RWPE2 (cell line): ENCODE data around the gene EXT2.

ENCODE experiments used
- ATAC-seq: fragments of 200-7000 bp; cut with Tn5 transposase; 3 replicates; pipeline ENCODE4 v1.9.1; 2021; ENCODE audit warnings: low read depth
- DNase-seq: peaks from one replicate; pipeline ENCODE4 v3.0.0-alpha.2; 2020; ENCODE audit warnings: low spot score
- H3K27ac ChIP-seq: fragments of 450-650 bp; 2 replicates; pipeline ENCODE4 v1.5.1; 2017; ENCODE audit warnings: mild to moderate bottlenecking; ENCODE audit not compliant: poor library complexity, severe bottlenecking
- H3K27me3 ChIP-seq: fragments of 250-450 bp; sonication (Bioruptor Pico); 2 replicates; pipeline ENCODE4 v1.5.1; 2021; ENCODE audit warnings: mild to moderate bottlenecking, moderate library complexity; ENCODE audit not compliant: insufficient read depth, poor library complexity, severe bottlenecking
- H3K36me3 ChIP-seq: fragments of 250-450 bp; sonication (Bioruptor Pico); 2 replicates; pipeline ENCODE4 v1.5.1; 2020; ENCODE audit warnings: low read depth, mild to moderate bottlenecking, moderate library complexity
- H3K4me1 ChIP-seq: fragments of 250-450 bp; sonication (Bioruptor Pico); 2 replicates; pipeline ENCODE4 v1.5.1; 2021; ENCODE audit warnings: mild to moderate bottlenecking, moderate library complexity; ENCODE audit not compliant: insufficient read depth, poor library complexity, severe bottlenecking
- H3K4me3 ChIP-seq: fragments of 250-450 bp; sonication (Bioruptor Pico); 2 replicates; pipeline ENCODE4 v1.5.1; 2021; ENCODE audit warnings: mild to moderate bottlenecking, moderate library complexity; ENCODE audit not compliant: severe bottlenecking
- H3K9me3 ChIP-seq: fragments of 250-450 bp; sonication (Bioruptor Pico); 2 replicates; pipeline ENCODE4 v1.5.1; 2021; ENCODE audit warnings: mild to moderate bottlenecking, moderate library complexity; ENCODE audit not compliant: severe bottlenecking
- CTCF ChIP-seq: fragments of 450-650 bp; IDR thresholded peaks from one replicate; pipeline ENCODE4 v1.5.1; 2017; ENCODE audit warnings: mild to moderate bottlenecking, moderate library complexity; ENCODE audit not compliant: poor library complexity, severe bottlenecking

The EXT2 gene

DNA sequence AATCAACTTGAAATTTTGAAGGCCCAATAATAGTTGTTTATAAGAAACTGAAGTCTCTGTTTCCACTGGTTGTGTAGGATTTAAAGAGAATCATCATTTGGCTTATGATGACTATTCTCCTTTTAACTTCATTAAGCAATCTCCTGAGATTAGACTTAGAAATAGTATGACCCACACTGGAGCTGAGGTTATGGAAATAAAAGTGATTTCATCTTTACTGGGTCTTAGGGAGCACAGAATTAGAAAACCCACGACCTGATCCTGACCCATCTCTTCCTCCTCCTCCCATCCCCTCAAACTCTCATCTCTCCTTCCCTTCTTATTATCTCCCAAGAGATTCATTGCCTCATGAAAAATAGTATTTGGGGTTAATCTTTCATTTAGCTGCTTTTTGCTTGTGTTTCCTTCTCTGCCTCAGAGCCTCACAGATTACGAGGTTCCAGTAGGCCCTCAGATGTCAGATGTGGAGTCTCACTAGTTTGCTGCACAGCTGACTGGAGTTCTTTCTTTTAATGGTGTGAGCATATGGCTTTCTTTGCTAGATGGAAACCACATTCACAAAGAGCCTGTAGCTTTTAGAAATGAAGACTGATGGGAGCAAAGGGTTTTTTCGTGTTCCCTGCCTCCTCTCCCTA lies 129.5 kb downstream of the EXT2 start:
- no peaks in the 10 kb centered on the region for H3K4me1 ChIP-seq
- H3K27me3 ChIP-seq, result no peaks in the 10 kb centered on the region
- H3K4me3 ChIP-seq, result no peak overlapping the region
- no peak overlapping the region for H3K27ac ChIP-seq
- ATAC-seq (no peak), DNase-seq (no peak)
- no peaks in the 10 kb centered on the region for H3K9me3 ChIP-seq
- no peaks in the 10 kb centered on the region for H3K36me3 ChIP-seq
- TF ChIP-seq CTCF, result no peak

DNA sequence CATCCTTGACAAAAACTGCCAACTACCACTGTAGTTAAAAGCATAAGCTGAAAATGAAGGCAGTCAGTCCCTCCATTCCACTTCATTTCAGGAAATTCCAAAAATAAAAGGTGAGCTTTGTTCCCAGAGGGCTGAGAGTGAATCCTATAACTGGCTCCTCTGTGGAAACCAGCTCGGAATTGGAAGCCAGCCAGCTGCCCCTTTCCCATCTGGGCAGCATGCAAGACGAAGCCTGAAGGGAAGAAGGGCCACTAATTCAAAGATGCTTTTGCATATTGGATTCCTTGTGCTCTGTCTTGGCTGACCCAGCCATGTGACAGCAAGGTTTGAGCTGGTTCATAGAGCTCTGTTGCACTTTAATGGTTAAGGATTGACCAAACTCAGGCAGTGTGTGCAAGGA lies 131.0 kb downstream of the EXT2 start:
- H3K9me3 ChIP-seq, result no peaks in the 10 kb centered on the region
- no peaks in the 10 kb centered on the region for H3K27me3 ChIP-seq
- ATAC-seq, result no peak
- H3K27ac ChIP-seq, result no peak overlapping the region
- DNase-seq, result no peak
- H3K4me1 ChIP-seq, result no peaks in the 10 kb centered on the region
- no peak for TF ChIP-seq CTCF
- no peaks in the 10 kb centered on the region for H3K36me3 ChIP-seq
- H3K4me3 ChIP-seq, result no peak overlapping the region

DNA sequence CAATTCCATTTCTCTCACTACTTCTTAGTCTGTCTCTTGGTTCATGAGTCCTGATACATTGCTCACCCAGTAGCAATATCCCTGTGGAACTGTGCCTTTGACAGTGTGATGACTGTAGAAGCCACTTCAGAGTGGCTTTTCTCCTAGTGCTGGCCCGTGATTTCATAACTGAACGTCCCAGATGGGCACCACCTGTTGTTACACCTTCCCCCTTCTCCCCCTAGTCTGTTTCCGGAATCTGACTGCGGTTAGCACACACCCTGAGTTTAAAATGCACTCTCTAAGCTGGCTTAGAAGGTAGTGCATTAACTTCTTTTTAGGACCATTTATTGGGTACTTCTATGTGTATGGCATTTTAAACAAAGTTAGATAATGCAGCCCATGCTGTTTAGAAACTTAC lies 131.5 kb downstream of the EXT2 start:
- no peak for TF ChIP-seq CTCF
- ATAC-seq (no peak), DNase-seq (no peak)
- no peaks in the 10 kb centered on the region for H3K4me1 ChIP-seq
- no peak overlapping the region for H3K4me3 ChIP-seq
- H3K27me3 ChIP-seq, result no peaks in the 10 kb centered on the region
- no peaks in the 10 kb centered on the region for H3K9me3 ChIP-seq
- H3K36me3 ChIP-seq, result no peaks in the 10 kb centered on the region
- no peak overlapping the region for H3K27ac ChIP-seq

DNA sequence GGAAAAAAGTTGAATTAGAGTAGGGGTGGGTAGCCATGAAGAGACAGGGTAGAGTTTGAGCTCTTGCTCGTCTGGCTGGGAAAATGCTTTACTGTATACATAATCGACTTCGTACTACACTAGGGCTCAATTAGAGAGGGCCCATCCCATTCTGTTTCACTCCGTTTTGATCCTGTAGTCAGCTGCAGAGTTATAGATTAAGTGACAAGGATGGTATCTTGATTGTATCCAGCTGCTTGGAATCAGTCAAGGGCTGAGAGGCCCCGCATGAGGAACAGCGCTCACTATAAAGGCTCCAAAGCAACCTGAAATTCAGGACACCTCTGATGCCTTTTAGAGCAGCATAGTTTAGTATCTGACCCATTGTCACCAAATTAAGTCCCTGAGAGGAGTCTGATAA lies 132.9 kb downstream of the EXT2 start:
- no peak overlapping the region for H3K27ac ChIP-seq
- ATAC-seq (no peak), DNase-seq (no peak)
- H3K4me1 ChIP-seq, result no peaks in the 10 kb centered on the region
- no peaks in the 10 kb centered on the region for H3K27me3 ChIP-seq
- no peaks in the 10 kb centered on the region for H3K9me3 ChIP-seq
- H3K4me3 ChIP-seq, result no peak overlapping the region
- peaks cover 9% of the 10 kb centered on the region; the same call in 1 of the 2 replicates for H3K36me3 ChIP-seq
- no peak for TF ChIP-seq CTCF

DNA sequence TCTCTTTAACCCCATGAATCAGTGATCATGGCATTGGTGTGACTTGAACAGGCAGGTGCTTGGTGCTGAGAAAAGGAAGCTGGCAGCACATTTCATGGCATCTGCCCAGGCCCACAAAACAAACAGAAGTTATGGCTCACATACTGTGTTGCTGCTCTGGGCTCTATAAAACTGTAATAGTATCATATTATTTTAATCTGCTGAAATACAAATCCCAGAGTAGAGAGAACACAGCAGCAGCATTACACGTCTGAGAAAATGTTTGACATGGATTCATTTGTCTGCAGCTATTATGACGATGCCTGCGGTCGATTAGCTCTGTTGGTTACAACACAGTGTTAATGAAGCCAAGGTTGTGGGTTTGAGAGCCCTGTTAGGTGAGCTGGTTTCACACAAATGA lies 133.6 kb downstream of the EXT2 start:
- no peaks in the 10 kb centered on the region for H3K9me3 ChIP-seq
- H3K27me3 ChIP-seq, result no peaks in the 10 kb centered on the region
- peaks cover 16% of the 10 kb centered on the region for H3K36me3 ChIP-seq
- no peak for TF ChIP-seq CTCF
- H3K27ac ChIP-seq, result no peak overlapping the region
- no peaks in the 10 kb centered on the region for H3K4me1 ChIP-seq
- no peak for DNase-seq
- ATAC-seq, result no peak
- H3K4me3 ChIP-seq, result no peak overlapping the region
